Epithelial cell of proximal tubule (primary cell): ENCODE data around the gene DARS2. TPM values are rescaled to one million over a fixed set of nuclear protein-coding genes. Genes with fewer than 3 reads are reported as not detected.
A peak's percentile ranks its signal among the peaks of the same experiment; 100 is the strongest.
"Not testable (repeated sequence)": the region's sequence is repeated elsewhere in the genome, so short reads cannot be mapped to it uniquely, and the experiment has no call there.

Experiments used
- DNase-seq: peaks from one replicate; pipeline ENCODE4 v3.0.0-alpha.2; 2011; ENCODE audit warnings: low read depth
- H3K4me3 ChIP-seq: 2 replicates; pipeline ENCODE4 v1.5.1; 2011; ENCODE audit warnings: low read depth, mild to moderate bottlenecking, low read length
- total RNA-seq: library from RNA; depleted of rRNA; stranded (reverse); fragments of >200 nt; gene quantifications from 2 replicates; pipeline ENCODE4 v1.2.3, GENCODE V29; 2015
- TF ChIP-seq, protein P1 (sequence below): conservative IDR thresholded peaks from 2 replicates; pipeline ENCODE4 v1.5.1; 2012; ENCODE audit warnings: low read depth, mild to moderate bottlenecking, low read length

The DARS2 gene, protein sequence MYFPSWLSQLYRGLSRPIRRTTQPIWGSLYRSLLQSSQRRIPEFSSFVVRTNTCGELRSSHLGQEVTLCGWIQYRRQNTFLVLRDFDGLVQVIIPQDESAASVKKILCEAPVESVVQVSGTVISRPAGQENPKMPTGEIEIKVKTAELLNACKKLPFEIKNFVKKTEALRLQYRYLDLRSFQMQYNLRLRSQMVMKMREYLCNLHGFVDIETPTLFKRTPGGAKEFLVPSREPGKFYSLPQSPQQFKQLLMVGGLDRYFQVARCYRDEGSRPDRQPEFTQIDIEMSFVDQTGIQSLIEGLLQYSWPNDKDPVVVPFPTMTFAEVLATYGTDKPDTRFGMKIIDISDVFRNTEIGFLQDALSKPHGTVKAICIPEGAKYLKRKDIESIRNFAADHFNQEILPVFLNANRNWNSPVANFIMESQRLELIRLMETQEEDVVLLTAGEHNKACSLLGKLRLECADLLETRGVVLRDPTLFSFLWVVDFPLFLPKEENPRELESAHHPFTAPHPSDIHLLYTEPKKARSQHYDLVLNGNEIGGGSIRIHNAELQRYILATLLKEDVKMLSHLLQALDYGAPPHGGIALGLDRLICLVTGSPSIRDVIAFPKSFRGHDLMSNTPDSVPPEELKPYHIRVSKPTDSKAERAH
- 36.3 and 39.6 TPM in 2 replicates for total RNA-seq

DNA sequence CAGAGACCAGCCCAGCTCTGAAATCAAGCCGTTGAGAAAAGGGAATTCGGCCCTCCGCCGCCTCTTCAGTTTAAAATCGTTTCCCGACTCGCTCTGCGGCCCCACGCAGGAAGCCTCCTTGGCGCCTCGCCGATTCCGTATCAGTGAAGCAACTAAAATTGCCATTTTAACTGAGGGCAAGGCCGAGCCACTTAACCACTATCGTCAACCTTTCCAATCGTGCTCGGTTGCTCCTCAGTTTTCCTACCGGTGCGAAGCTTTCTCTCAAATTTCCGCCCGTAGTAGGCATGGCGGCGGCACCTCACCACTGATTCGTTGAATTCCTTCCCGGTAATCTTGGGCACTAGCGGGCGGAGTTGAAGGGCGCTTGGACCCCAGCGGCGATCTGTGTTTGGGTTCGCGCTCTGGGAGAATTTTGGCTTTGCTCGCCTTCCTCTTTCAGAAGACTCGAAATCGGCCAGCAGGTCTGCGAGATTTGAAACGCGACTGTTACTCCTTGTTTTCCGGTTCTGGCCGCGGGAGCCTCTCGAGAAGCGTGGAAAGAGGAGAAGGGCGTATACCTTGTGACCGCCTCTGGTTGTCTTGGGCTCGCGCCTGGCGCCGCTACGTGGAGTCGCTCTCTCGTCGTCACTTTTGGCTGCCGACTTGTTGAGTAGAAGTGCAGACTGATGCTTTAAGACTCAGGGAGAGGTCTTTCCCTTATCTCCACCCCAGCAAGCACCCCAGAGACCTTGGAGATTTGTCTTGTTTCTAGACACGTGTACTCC, at the start of gene DARS2, which contains the start of gene CENPL:
Gene DARS2 (plus strand): TSS at position 359 of the 767 bp plus-strand sequence. CDS start 557 bp downstream, outside the sequence.
Gene CENPL (minus strand): TSS at position 569 of the 767 bp plus-strand sequence. CDS start 13,584 bp downstream, outside the sequence.
- H3K4me3 ChIP-seq = peak within 1 kb of the TSS; percentile 96
- peak; percentile 87 for DNase-seq
- TF ChIP-seq, protein P1, sequence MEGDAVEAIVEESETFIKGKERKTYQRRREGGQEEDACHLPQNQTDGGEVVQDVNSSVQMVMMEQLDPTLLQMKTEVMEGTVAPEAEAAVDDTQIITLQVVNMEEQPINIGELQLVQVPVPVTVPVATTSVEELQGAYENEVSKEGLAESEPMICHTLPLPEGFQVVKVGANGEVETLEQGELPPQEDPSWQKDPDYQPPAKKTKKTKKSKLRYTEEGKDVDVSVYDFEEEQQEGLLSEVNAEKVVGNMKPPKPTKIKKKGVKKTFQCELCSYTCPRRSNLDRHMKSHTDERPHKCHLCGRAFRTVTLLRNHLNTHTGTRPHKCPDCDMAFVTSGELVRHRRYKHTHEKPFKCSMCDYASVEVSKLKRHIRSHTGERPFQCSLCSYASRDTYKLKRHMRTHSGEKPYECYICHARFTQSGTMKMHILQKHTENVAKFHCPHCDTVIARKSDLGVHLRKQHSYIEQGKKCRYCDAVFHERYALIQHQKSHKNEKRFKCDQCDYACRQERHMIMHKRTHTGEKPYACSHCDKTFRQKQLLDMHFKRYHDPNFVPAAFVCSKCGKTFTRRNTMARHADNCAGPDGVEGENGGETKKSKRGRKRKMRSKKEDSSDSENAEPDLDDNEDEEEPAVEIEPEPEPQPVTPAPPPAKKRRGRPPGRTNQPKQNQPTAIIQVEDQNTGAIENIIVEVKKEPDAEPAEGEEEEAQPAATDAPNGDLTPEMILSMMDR = no peak

DNA sequence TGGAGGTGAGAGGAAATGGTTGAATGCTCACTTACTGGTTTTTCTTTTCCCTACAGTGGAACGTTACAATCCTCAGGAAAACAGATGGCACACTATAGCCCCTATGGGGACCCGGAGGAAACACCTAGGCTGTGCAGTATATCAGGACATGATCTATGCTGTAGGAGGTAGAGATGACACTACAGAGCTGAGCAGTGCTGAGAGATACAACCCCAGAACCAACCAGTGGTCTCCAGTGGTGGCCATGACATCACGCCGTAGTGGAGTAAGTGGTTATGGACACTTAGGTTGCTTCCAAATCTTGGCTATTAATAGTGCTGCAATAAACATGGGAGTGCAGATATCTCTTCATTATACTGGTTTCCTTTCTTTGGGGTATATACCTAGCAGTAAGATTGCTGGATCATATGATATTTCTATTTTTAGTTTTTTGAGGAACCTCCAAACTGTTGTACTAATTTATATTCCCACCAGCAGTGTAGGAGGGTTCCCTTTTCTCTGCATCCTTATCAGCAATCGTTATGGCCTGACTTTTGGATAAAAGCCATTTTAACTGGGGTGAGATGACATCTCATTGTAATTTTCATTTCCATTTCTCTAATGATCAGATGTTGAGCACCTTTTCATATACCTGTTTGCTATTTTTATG, 48.8 kb upstream of the DARS2 start:
- DNase-seq = no peak
- TF ChIP-seq, protein P1 = no peak
- no peak overlapping the region for H3K4me3 ChIP-seq

DNA sequence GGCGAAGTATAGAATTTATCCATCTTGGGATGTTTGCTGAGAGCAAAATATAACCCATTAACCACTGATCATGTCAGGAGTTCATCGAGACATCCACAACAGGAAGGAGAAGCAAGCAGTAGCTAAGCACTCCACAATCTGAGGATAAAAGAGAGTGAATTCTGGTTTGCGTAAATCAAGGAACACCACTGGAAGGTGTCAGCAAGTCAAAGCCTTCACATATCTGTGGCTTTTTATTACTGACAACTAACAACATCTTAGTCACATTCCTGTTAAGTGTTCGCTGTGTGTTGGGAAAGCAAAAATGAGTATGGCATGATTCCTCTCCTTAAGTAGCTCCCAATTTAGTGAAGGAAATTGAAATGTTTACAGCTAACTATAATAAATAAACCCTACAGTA, 44.5 kb upstream of the DARS2 start:
- H3K4me3 ChIP-seq = no peak overlapping the region
- TF ChIP-seq, protein P1 = no peak
- DNase-seq = no peak

DNA sequence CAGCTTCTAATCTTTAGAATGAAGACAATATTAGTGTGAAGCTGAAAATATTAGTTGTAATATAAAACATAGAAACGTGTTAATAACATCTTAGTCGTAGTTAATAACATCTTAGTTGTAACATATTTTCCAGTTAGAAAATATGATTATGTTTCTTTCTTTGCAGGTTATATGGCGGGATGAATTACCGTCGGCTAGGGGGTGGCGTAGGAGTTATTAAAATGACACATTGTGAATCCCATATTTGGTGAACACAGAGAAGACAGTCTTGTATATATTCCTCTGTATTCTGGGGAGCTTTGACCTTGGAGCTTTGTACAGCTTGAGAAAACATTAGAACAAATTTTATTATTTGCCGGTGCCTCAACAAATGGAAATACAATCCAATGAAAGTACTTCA, 39.5 kb upstream of the DARS2 start:
- TF ChIP-seq, protein P1 = no peak
- DNase-seq = no peak
- no peak overlapping the region for H3K4me3 ChIP-seq

DNA sequence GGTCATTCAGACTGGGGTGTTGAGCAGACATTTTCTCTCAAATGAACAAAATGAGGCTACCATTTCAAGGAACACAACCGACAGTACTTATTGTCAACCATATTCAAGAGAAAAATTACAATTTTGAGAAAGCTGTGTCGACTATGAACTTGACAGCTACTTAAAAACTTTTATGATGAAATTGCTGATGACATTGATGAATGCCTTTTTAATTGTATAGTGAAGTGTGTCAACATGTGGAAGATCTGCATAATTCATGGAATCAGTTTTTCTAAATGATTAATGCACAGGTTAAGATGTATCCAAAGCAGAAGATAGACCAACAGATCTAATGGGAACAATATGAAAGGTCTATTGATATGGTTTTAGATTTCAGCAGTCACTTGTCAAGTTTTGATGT, 34.6 kb upstream of the DARS2 start:
- TF ChIP-seq, protein P1 = no peak
- DNase-seq = no peak
- no peak overlapping the region for H3K4me3 ChIP-seq

DNA sequence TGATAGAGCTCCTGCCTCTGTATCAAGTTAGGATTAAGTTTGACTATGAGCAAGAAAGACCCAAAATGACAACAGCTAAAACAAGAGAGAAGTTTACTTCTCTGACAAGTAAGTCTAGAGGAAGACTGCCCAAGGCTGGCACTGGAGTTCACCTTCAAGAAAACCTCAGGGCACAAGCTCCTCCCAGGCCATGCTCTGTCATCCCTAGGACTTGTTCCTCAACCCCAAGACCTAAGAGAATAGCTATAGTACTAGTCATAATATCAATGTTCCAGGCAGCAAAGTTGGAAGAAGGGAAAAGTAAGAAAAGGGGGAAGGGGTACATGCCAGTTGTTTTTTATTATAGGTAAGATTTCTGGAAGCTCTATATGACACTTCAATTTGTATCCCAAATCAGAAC, 26.4 kb upstream of the DARS2 start:
- no peak overlapping the region for H3K4me3 ChIP-seq
- peak; percentile 6 for DNase-seq

DNA sequence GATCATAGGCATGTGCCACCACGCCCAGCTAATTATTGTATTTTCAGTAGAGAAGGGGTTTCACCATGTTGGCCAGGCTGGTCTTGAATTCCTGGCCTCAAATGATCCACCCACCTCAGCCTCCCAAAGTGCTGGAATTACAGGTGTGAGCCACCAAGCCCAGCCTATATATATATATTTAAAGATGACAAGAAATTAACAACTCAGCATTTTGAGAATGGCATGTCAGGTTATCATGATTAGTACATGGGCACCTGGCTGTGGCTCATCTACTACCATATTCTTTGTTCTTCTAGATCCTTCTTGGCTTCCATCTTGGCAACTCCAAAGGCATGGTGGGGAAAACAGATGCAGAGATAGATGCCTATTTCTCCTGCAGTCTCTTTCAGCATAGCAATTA, 24.5 kb upstream of the DARS2 start:
- not testable (repeated sequence) for DNase-seq, H3K4me3 ChIP-seq

More for the DNA sequence above, 26.4 kb upstream of the DARS2 start:
- TF ChIP-seq, protein P1 = no peak
